A673 (cell line): ENCODE measurements around the gene NME3. TPM values are rescaled to one million over a fixed set of nuclear protein-coding genes. Genes with fewer than 3 reads are reported as not detected.

Source experiments
- BruUV-seq: library from RNA; stranded (reverse); fragments of 400-500 nt; replicated peaks from 2 replicates; lab custom pipeline; 2021; lab: Mats Ljungman, UMichigan
- CTCF ChIA-PET: fragments of 300-600 bp; sonication (Branson Sonifier 250); formaldehyde crosslinking; loops from one replicate; lab custom pipeline; 2022; ENCODE audit warnings: antibody characterized with exemption; lab: Charles Lee
- POLR2A ChIA-PET: fragments of 300-600 bp; sonication (Branson Sonifier 250); formaldehyde crosslinking; loops from one replicate; lab custom pipeline; 2022; ENCODE audit warnings: antibody characterized with exemption; ENCODE audit not compliant: low non-redundant PET; lab: Charles Lee
- DNase-seq: peaks from one replicate; pipeline ENCODE4 v3.0.0-alpha.2; 2015; ENCODE audit warnings: low spot score
- H3K27ac ChIP-seq: fragments of 200-600 bp; sonication (generic); 2 replicates; pipeline ENCODE4 v1.5.1; 2016; ENCODE audit warnings: mixed run types, low read depth, mild to moderate bottlenecking, mixed read lengths, antibody characterized with exemption, low read length; ENCODE audit not compliant: poor library complexity, severe bottlenecking
- H3K27me3 ChIP-seq: fragments of 200-600 bp; sonication (generic); replicated peaks from 2 replicates; pipeline ENCODE4 v1.6.1; 2017; ENCODE audit warnings: mixed run types, low read depth, mild to moderate bottlenecking, mixed read lengths, antibody characterized with exemption, low read length; ENCODE audit not compliant: insufficient read depth, poor library complexity
- H3K36me3 ChIP-seq: fragments of 200-600 bp; sonication (generic); 2 replicates; pipeline ENCODE4 v1.6.1; 2016; ENCODE audit warnings: mixed run types, mild to moderate bottlenecking, mixed read lengths, antibody characterized with exemption, low read length; ENCODE audit not compliant: insufficient read depth, poor library complexity, severe bottlenecking
- H3K4me1 ChIP-seq: fragments of 200-600 bp; sonication (generic); 2 replicates; pipeline ENCODE4 v1.6.1; 2017; ENCODE audit warnings: mixed run types, mild to moderate bottlenecking, mixed read lengths, antibody characterized with exemption, low read length; ENCODE audit not compliant: insufficient read depth, poor library complexity, severe bottlenecking
- H3K4me3 ChIP-seq: fragments of 200-600 bp; sonication (generic); 2 replicates; pipeline ENCODE4 v1.5.1; 2016; ENCODE audit warnings: low read depth, mixed run types, mild to moderate bottlenecking, mixed read lengths, low read length; ENCODE audit not compliant: poor library complexity, severe bottlenecking
- H3K9me3 ChIP-seq: fragments of 200-600 bp; sonication (generic); 2 replicates; pipeline ENCODE4 v1.6.1; 2016; ENCODE audit warnings: mixed run types, low read depth, mild to moderate bottlenecking, mixed read lengths, antibody characterized with exemption, low read length; ENCODE audit not compliant: poor library complexity, severe bottlenecking
- CTCF ChIP-seq: fragments of 300-800, 200-600 bp; sonication (generic); conservative IDR thresholded peaks from 2 replicates; pipeline ENCODE4 v1.5.1; 2017; ENCODE audit warnings: low read depth, mild to moderate bottlenecking, antibody characterized with exemption, low read length, moderate library complexity, mixed read lengths
- EZH2 ChIP-seq: fragments of 200-600 bp; sonication (generic); IDR thresholded peaks from 2 replicates; pipeline ENCODE4 v1.6.1; 2017; ENCODE audit warnings: borderline replicate concordance, low read depth, mild to moderate bottlenecking, mixed read lengths, antibody characterized with exemption, low read length; ENCODE audit not compliant: poor library complexity, severe bottlenecking
- intact Hi-C: fragments of 100-400 bp; cut with micrococcal nuclease; formaldehyde crosslinking; loops from one replicate; pipeline ENCODE4 v1.10.0; 2022; ENCODE audit not compliant: unreplicated experiment
- total RNA-seq: library from RNA; stranded (reverse); gene quantifications from 2 replicates; pipeline ENCODE4 v1.2.3, GENCODE V29; 2021

Gene NME3
- total RNA-seq, 1 experiment from 2014 or later = 35.3 TPM

- CTCF ChIA-PET = no interaction called here
- Histone ChIP-seq H3K27me3 (no peaks in the 10 kb centered on the region), H3K4me3 (no peak overlapping the region), H3K9me3 (peaks cover 6% of the 10 kb centered on the region), H3K36me3 (peaks cover 2% of the 10 kb centered on the region), H3K27ac (no peak overlapping the region), H3K4me1 (no peaks in the 10 kb centered on the region)
- POLR2A ChIA-PET = no interaction called here
- intact Hi-C loops = no loop called here
- no peak for TF ChIP-seq EZH2
- no peak for TF ChIP-seq CTCF
- no peak for DNase-seq
- BruUV-seq = no TSS peak
These were observed 29.7 kb downstream of the NME3 start for GRCh38 chr16:1741553-1742165.

GRCh38 chr16:1740781-1741490 lies 30.4 kb downstream of the NME3 start:
- Histone ChIP-seq H3K27ac (no peak overlapping the region), H3K4me1 (no peaks in the 10 kb centered on the region), H3K27me3 (no peaks in the 10 kb centered on the region), H3K36me3 (peaks cover 2% of the 10 kb centered on the region), H3K4me3 (no peak overlapping the region), H3K9me3 (peaks cover 6% of the 10 kb centered on the region)
- intact Hi-C loops = no loop called here
- no peak for DNase-seq
- BruUV-seq = no TSS peak
- no peak for TF ChIP-seq CTCF
- no peak for TF ChIP-seq EZH2
- POLR2A ChIA-PET = no interaction called here
- CTCF ChIA-PET = no interaction called here

DNA sequence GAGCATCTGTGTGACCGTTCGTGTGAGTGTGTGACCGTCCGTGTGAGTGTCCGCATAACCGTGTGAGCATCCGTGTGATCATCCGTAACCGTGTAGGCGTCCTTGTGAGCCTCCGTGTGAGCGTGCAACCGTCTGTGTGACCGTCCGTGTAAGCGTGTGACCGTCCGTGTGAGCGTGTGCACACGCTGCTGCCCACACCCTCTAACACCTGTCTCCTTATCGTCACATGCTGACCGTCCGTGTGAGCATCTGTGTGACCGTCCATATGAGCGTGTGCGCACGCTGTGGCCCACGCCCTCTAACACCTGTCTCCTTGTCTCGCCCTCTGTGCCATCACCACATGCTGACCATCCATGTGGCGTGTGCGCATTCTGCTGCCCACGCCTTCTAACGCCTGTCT lies 31.1 kb downstream of the NME3 start:
- H3K36me3 ChIP-seq = peaks cover 2% of the 10 kb centered on the region
- peaks cover 6% of the 10 kb centered on the region for H3K9me3 ChIP-seq
- BruUV-seq = no TSS peak
- intact Hi-C loops = no loop called here
- no peaks in the 10 kb centered on the region for H3K27me3 ChIP-seq
- POLR2A ChIA-PET = no interaction called here
- no peaks in the 10 kb centered on the region for H3K4me1 ChIP-seq
- CTCF ChIA-PET = no interaction called here
- H3K27ac ChIP-seq = no peak overlapping the region
- H3K4me3 ChIP-seq = no peak overlapping the region
- TF ChIP-seq CTCF (no peak), EZH2 (no peak)
- no peak for DNase-seq
